ENCODE measurements around the gene SOCS3. TPM values are rescaled to one million over a fixed set of nuclear protein-coding genes. Genes with fewer than 3 reads are reported as not detected.

Gene SOCS3
- total RNA-seq, 1 experiment from 2014 or later, result 11.3 TPM

GRCh38 chr17:78377858-78378224, 18.0 kb upstream of the SOCS3 start:
- Histone ChIP-seq H3K4me3 (ENCODE audit: low read depth, low read length) (peak overlapping the region; percentile 96), H3K27me3 (replicated peaks; ENCODE audit: control insufficient read depth, insufficient read depth, low read length) (no peaks in the 10 kb centered on the region), H3K4me1 (peaks cover 47% of the 10 kb centered on the region), H3K36me3 (ENCODE audit: control insufficient read depth, insufficient read depth, low read length) (no peaks in the 10 kb centered on the region; the same call in 1 of the 2 replicates), H3K9me3 (no peaks in the 10 kb centered on the region)
- ChIA-PET CTCF (interaction anchor here (1.1 kb wide), 1 partner anchor 8 kb away, joined by 3 read pairs; no protein-coding TSS in a partner anchor), POLR2A (interaction anchor here (1.3 kb wide), 1 partner anchor 12 kb away, joined by 4 read pairs; no protein-coding TSS in a partner anchor)
- Mint-ChIP-seq H3K36me3 (ENCODE audit: insufficient read depth, unreplicated experiment) (peaks cover 41% of the 10 kb centered on the region), H3K27ac (ENCODE audit: unreplicated experiment) (peak overlapping the region; percentile 94), H3K27me3 (ENCODE audit: insufficient read depth, unreplicated experiment) (no peaks in the 10 kb centered on the region), H3K4me1 (ENCODE audit: low read depth, unreplicated experiment) (peaks cover 55% of the 10 kb centered on the region), H3K4me3 (ENCODE audit: unreplicated experiment) (peak overlapping the region; percentile 93), H3K9me3 (ENCODE audit: unreplicated experiment) (no peaks in the 10 kb centered on the region)
- no peak for TF ChIP-seq CTCF (IDR thresholded peaks at IDR 0.05; ENCODE audit: insufficient read depth in 1 of 2, low read depth in 1 of 2, low read length in 1 of 2, severe bottlenecking in 1 of 2, unreplicated experiment in 1 of 2)
- no peak for DNase-seq
- BruUV-seq (replicated peaks), result no TSS peak
- intact Hi-C loops (cut with micrococcal nuclease; ENCODE audit: unreplicated experiment), result loop anchor here (1.0 kb wide), 3 partner anchors 13 to 43 kb away; partner anchors contain the start of gene SOCS3

- POLR2A ChIA-PET, result no interaction called here
- Histone ChIP-seq H3K27me3 (replicated peaks; ENCODE audit: control insufficient read depth, insufficient read depth, low read length) (no peaks in the 10 kb centered on the region), H3K4me1 (peaks cover 49% of the 10 kb centered on the region), H3K9me3 (no peaks in the 10 kb centered on the region), H3K36me3 (ENCODE audit: control insufficient read depth, insufficient read depth, low read length) (no peaks in the 10 kb centered on the region; the same call in 1 of the 2 replicates), H3K4me3 (ENCODE audit: low read depth, low read length) (no peak overlapping the region)
- H3K9me3 Mint-ChIP-seq (ENCODE audit: unreplicated experiment), result no peaks in the 10 kb centered on the region
- no peak overlapping the region for H3K4me3 Mint-ChIP-seq (ENCODE audit: unreplicated experiment)
- no peaks in the 10 kb centered on the region for H3K27me3 Mint-ChIP-seq (ENCODE audit: insufficient read depth, unreplicated experiment)
- peak overlapping the region; percentile 19 for H3K27ac Mint-ChIP-seq (ENCODE audit: unreplicated experiment)
- CTCF ChIA-PET, result no interaction called here
- no peak for DNase-seq
- BruUV-seq (replicated peaks), result no TSS peak
- H3K36me3 Mint-ChIP-seq (ENCODE audit: insufficient read depth, unreplicated experiment), result peaks cover 26% of the 10 kb centered on the region
- TF ChIP-seq CTCF (IDR thresholded peaks at IDR 0.05; ENCODE audit: insufficient read depth in 1 of 2, low read depth in 1 of 2, low read length in 1 of 2, severe bottlenecking in 1 of 2, unreplicated experiment in 1 of 2), result no peak
- H3K4me1 Mint-ChIP-seq (ENCODE audit: low read depth, unreplicated experiment), result peaks cover 51% of the 10 kb centered on the region
- intact Hi-C loops (cut with micrococcal nuclease; ENCODE audit: unreplicated experiment), result no loop called here
Observed at GRCh38 chr17:78376161-78376560, 16.3 kb upstream of the SOCS3 start.

GRCh38 chr17:78375401-78376151, 15.7 kb upstream of the SOCS3 start:
- no peak for DNase-seq
- no peaks in the 10 kb centered on the region for H3K27me3 Mint-ChIP-seq (ENCODE audit: insufficient read depth, unreplicated experiment)
- H3K27me3 ChIP-seq (replicated peaks; ENCODE audit: control insufficient read depth, insufficient read depth, low read length), result no peaks in the 10 kb centered on the region
- POLR2A ChIA-PET, result no interaction called here
- CTCF ChIA-PET, result interaction anchor here (0.8 kb wide), 1 partner anchor 121 kb away, joined by 5 read pairs; no protein-coding TSS in a partner anchor
- BruUV-seq (replicated peaks), result no TSS peak
- no peaks in the 10 kb centered on the region for H3K9me3 Mint-ChIP-seq (ENCODE audit: unreplicated experiment)
- H3K27ac Mint-ChIP-seq (ENCODE audit: unreplicated experiment), result peak overlapping the region; percentile 19
- peaks cover 47% of the 10 kb centered on the region for H3K4me1 ChIP-seq
- H3K4me3 ChIP-seq (ENCODE audit: low read depth, low read length), result no peak overlapping the region
- intact Hi-C loops (cut with micrococcal nuclease; ENCODE audit: unreplicated experiment), result no loop called here
- no peaks in the 10 kb centered on the region; the same call in 1 of the 2 replicates for H3K36me3 ChIP-seq (ENCODE audit: control insufficient read depth, insufficient read depth, low read length)
- peaks cover 50% of the 10 kb centered on the region for H3K4me1 Mint-ChIP-seq (ENCODE audit: low read depth, unreplicated experiment)
- peaks cover 21% of the 10 kb centered on the region for H3K36me3 Mint-ChIP-seq (ENCODE audit: insufficient read depth, unreplicated experiment)
- TF ChIP-seq CTCF (IDR thresholded peaks at IDR 0.05; ENCODE audit: insufficient read depth in 1 of 2, low read depth in 1 of 2, low read length in 1 of 2, severe bottlenecking in 1 of 2, unreplicated experiment in 1 of 2), result no peak
- no peaks in the 10 kb centered on the region for H3K9me3 ChIP-seq
- no peak overlapping the region for H3K4me3 Mint-ChIP-seq (ENCODE audit: unreplicated experiment)

All from Caco-2 (cell line).